ENCODE data around the gene SNPH.

SNPH gene

GRCh38 chr20:1296922-1297321 lies 30.8 kb downstream of the SNPH start:
- POLR2A ChIA-PET, result no interaction called here
- TF ChIP-seq EGR2 (tag by site-specific recombination; IDR thresholded peaks at IDR 0.05; ENCODE audit: low read depth) (no peak), ELK4 (IDR thresholded peaks at IDR 0.05; ENCODE audit: borderline replicate concordance, low read depth, low read length) (no peak), ZNF549 (tag by site-specific recombination; IDR thresholded peaks at IDR 0.05) (no peak)
- H3K27ac ChIP-seq (ENCODE audit: extremely low read depth, low read depth, low read length), result no peak overlapping the region
- H3K9me3 ChIP-seq (ENCODE audit: control insufficient read depth, insufficient read depth, low read depth, low read length), result no peaks in the 10 kb centered on the region
- no peak overlapping the region for H3K4me3 ChIP-seq (ENCODE audit: low read depth, low read length)
- peaks cover 0 to 17% of the 10 kb centered on the region in 2 experiments; a peak in 1 of 3 replicates for H3K36me3 ChIP-seq (ENCODE audit: control insufficient read depth in 2 of 2, insufficient read depth in 1 of 2, low read length in 2 of 2)
- no peaks in the 10 kb centered on the region for H3K4me1 ChIP-seq (ENCODE audit: control insufficient read depth, insufficient read depth, low read length)
- CTCF ChIA-PET, result interaction anchor here (0.5 kb wide), 1 partner anchor 1161 kb away, joined by 4 read pairs; no protein-coding TSS in a partner anchor

GRCh38 chr20:1297486-1297885 lies 31.4 kb downstream of the SNPH start:
- Histone ChIP-seq H3K4me3 (ENCODE audit: low read depth, low read length) (no peak overlapping the region), H3K9me3 (ENCODE audit: control insufficient read depth, insufficient read depth, low read depth, low read length) (no peaks in the 10 kb centered on the region), H3K36me3 (ENCODE audit: control insufficient read depth in 2 of 2, insufficient read depth in 1 of 2, low read length in 2 of 2) (peaks cover 0 to 17% of the 10 kb centered on the region in 2 experiments; a peak in 1 of 3 replicates), H3K27ac (ENCODE audit: extremely low read depth, low read depth, low read length) (no peak overlapping the region), H3K4me1 (ENCODE audit: control insufficient read depth, insufficient read depth, low read length) (no peaks in the 10 kb centered on the region)
- CTCF ChIA-PET, result interaction anchor here (0.5 to 0.6 kb wide), 2 partner anchors 671 to 1161 kb away, joined by 3 to 4 read pairs; no protein-coding TSS in a partner anchor
- TF ChIP-seq SP2 (tag by site-specific recombination; IDR thresholded peaks at IDR 0.05), result no peak
- TF ChIP-seq TSHZ1 (tag by site-specific recombination; IDR thresholded peaks at IDR 0.05; ENCODE audit: borderline replicate concordance), result no peak
- no peak for TF ChIP-seq ZNF18 (tag by site-specific recombination; IDR thresholded peaks at IDR 0.05)
- TF ChIP-seq KLF9 (tag by site-specific recombination; IDR thresholded peaks at IDR 0.05; ENCODE audit: low read depth), result no peak
- TF ChIP-seq ZNF623 (tag by site-specific recombination; IDR thresholded peaks at IDR 0.05), result no peak
- no peak for TF ChIP-seq ZNF140 (tag by site-specific recombination; IDR thresholded peaks at IDR 0.05)
- TF ChIP-seq ZNF488 (tag by site-specific recombination; IDR thresholded peaks at IDR 0.05), result no peak
- no peak for TF ChIP-seq ZNF280D (tag by site-specific recombination; IDR thresholded peaks at IDR 0.05)
- TF ChIP-seq ZNF280C (tag by site-specific recombination; IDR thresholded peaks at IDR 0.05), result no peak
- no peak for TF ChIP-seq ZNF571 (tag by site-specific recombination; IDR thresholded peaks at IDR 0.05)
- no peak for TF ChIP-seq EGR2 (tag by site-specific recombination; IDR thresholded peaks at IDR 0.05; ENCODE audit: low read depth)
- no peak for TF ChIP-seq ZNF692 (tag by site-specific recombination; IDR thresholded peaks at IDR 0.05)
- POLR2A ChIA-PET, result no interaction called here
